Measurements from ENCODE around the gene MCF2L. TPM values are rescaled to one million over a fixed set of nuclear protein-coding genes. Genes with fewer than 3 reads are reported as not detected.

The MCF2L gene
- total RNA-seq, 3 donors from 2014 or later: 33.4 to 77.3 (median 38.6) TPM

GRCh38 chr13:113086031-113086750 lies 117.2 kb downstream of the MCF2L start:
- TF ChIP-seq POLR2AphosphoS5 (IDR thresholded peaks at IDR 0.05): no peak
- TF ChIP-seq POLR2A (IDR thresholded peaks at IDR 0.05): no peak
- TF ChIP-seq CTCF (IDR thresholded peaks at IDR 0.05): no peak
- intact Hi-C loops (cut with DNase I; ENCODE audit: low total_unique reads): no loop called here
- no peaks in the 10 kb centered on the region for H3K27me3 ChIP-seq
- H3K4me3 ChIP-seq: no peak overlapping the region
- no peak overlapping the region for H3K27ac ChIP-seq
- no peak for DNase-seq (ENCODE audit: low spot score in 2 of 2)
- H3K36me3 ChIP-seq: peaks cover 6% of the 10 kb centered on the region
- H3K4me1 ChIP-seq: no peaks in the 10 kb centered on the region
- H3K9me3 ChIP-seq: no peaks in the 10 kb centered on the region

- Histone ChIP-seq H3K9me3 (no peaks in the 10 kb centered on the region), H3K4me3 (no peak overlapping the region), H3K27ac (no peak overlapping the region), H3K27me3 (no peaks in the 10 kb centered on the region), H3K36me3 (peaks cover 6% of the 10 kb centered on the region), H3K4me1 (no peaks in the 10 kb centered on the region)
- no peak for DNase-seq (ENCODE audit: low spot score in 2 of 2)
- TF ChIP-seq POLR2A (IDR thresholded peaks at IDR 0.05) (no peak), CTCF (IDR thresholded peaks at IDR 0.05) (no peak), POLR2AphosphoS5 (IDR thresholded peaks at IDR 0.05) (no peak)
- intact Hi-C loops (cut with DNase I; ENCODE audit: low total_unique reads): no loop called here
Measured at GRCh38 chr13:113086991-113087922, 118.2 kb downstream of the MCF2L start.

GRCh38 chr13:113087923-113088690 lies 119.1 kb downstream of the MCF2L start:
- H3K27ac ChIP-seq: no peak overlapping the region
- H3K4me1 ChIP-seq: no peaks in the 10 kb centered on the region
- intact Hi-C loops (cut with DNase I; ENCODE audit: low total_unique reads): no loop called here
- DNase-seq (ENCODE audit: low spot score in 2 of 2): no peak
- no peaks in the 10 kb centered on the region for H3K9me3 ChIP-seq
- H3K27me3 ChIP-seq: no peaks in the 10 kb centered on the region
- peaks cover 6% of the 10 kb centered on the region for H3K36me3 ChIP-seq
- H3K4me3 ChIP-seq: no peak overlapping the region
- TF ChIP-seq CTCF (IDR thresholded peaks at IDR 0.05): no peak
- TF ChIP-seq POLR2A (IDR thresholded peaks at IDR 0.05): no peak
- no peak for TF ChIP-seq POLR2AphosphoS5 (IDR thresholded peaks at IDR 0.05)

GRCh38 chr13:113088691-113089020 lies 119.6 kb downstream of the MCF2L start:
- TF ChIP-seq POLR2A (IDR thresholded peaks at IDR 0.05): no peak
- no peak for TF ChIP-seq CTCF (IDR thresholded peaks at IDR 0.05)
- no peak for TF ChIP-seq POLR2AphosphoS5 (IDR thresholded peaks at IDR 0.05)
- intact Hi-C loops (cut with DNase I; ENCODE audit: low total_unique reads): no loop called here
- DNase-seq (ENCODE audit: low spot score in 2 of 2): no peak
- peaks cover 6% of the 10 kb centered on the region for H3K36me3 ChIP-seq
- no peak overlapping the region for H3K4me3 ChIP-seq
- H3K9me3 ChIP-seq: no peaks in the 10 kb centered on the region
- H3K4me1 ChIP-seq: no peaks in the 10 kb centered on the region
- no peak overlapping the region for H3K27ac ChIP-seq
- no peaks in the 10 kb centered on the region for H3K27me3 ChIP-seq

Data from breast epithelium (tissue), 4 donors.